Hepatocyte (in vitro differentiated cells): ENCODE results near the gene LCE2A. TPM values are rescaled to one million over a fixed set of nuclear protein-coding genes. Genes with fewer than 3 reads are reported as not detected.

Source experiments
- DNase-seq: peaks from one replicate; pipeline ENCODE4 v3.0.0-alpha.2; 2016; ENCODE audit warnings: low spot score
- H2AFZ ChIP-seq: fragments of 200-600 bp; sonication (generic); 2 replicates; pipeline ENCODE4 v1.6.0; 2016; ENCODE audit warnings: antibody characterized with exemption, mild to moderate bottlenecking
- H3K27ac ChIP-seq: fragments of 200-600 bp; sonication (generic); 2 replicates; pipeline ENCODE4 v1.5.1; 2016; ENCODE audit warnings: mild to moderate bottlenecking
- H3K27me3 ChIP-seq: fragments of 200-600 bp; sonication (generic); 2 replicates; pipeline ENCODE4 v1.6.1; 2016
- H3K36me3 ChIP-seq: fragments of 200-600 bp; sonication (generic); replicated peaks from 2 replicates; pipeline ENCODE4 v1.5.1; 2016; ENCODE audit warnings: low read depth; ENCODE audit not compliant: insufficient read depth
- H3K4me1 ChIP-seq: fragments of 200-600 bp; sonication (generic); 2 replicates; pipeline ENCODE4 v1.5.1; 2016; ENCODE audit warnings: mild to moderate bottlenecking, moderate library complexity; ENCODE audit not compliant: insufficient read depth
- H3K4me2 ChIP-seq: fragments of 200-600 bp; sonication (generic); 2 replicates; pipeline ENCODE4 v1.6.0; 2016
- H3K4me3 ChIP-seq: fragments of 200-600 bp; sonication (generic); 2 replicates; pipeline ENCODE4 v1.5.1; 2016; ENCODE audit warnings: mild to moderate bottlenecking
- H3K79me2 ChIP-seq: fragments of 200-600 bp; sonication (generic); 2 replicates; pipeline ENCODE4 v1.6.0; 2017; ENCODE audit warnings: mild to moderate bottlenecking
- H3K9me2 ChIP-seq: fragments of 200-600 bp; sonication (generic); replicated peaks from 2 replicates; pipeline ENCODE4 v1.6.0; 2017; ENCODE audit warnings: mild to moderate bottlenecking; ENCODE audit not compliant: insufficient read depth
- H3K9me3 ChIP-seq: fragments of 200-600 bp; sonication (generic); 2 replicates; pipeline ENCODE4 v1.5.1; 2016; ENCODE audit warnings: low read depth, mild to moderate bottlenecking
- H4K20me1 ChIP-seq: fragments of 200-600 bp; sonication (generic); 2 replicates; pipeline ENCODE4 v1.6.0; 2016; ENCODE audit warnings: mild to moderate bottlenecking; ENCODE audit not compliant: insufficient read depth, poor library complexity, severe bottlenecking
- CTCF ChIP-seq: fragments of 200-600 bp; sonication (generic); IDR thresholded peaks from 2 replicates; pipeline ENCODE4 v1.5.1; 2016; ENCODE audit warnings: antibody characterized with exemption, mild to moderate bottlenecking; ENCODE audit not compliant: poor library complexity
- EZH2 ChIP-seq: fragments of 200-600 bp; sonication (generic); IDR thresholded peaks from 2 replicates; pipeline ENCODE4 v1.6.1; 2016; ENCODE audit warnings: antibody characterized with exemption, mild to moderate bottlenecking, borderline replicate concordance
- EZH2phosphoT487 ChIP-seq: fragments of 200-600 bp; sonication (generic); IDR thresholded peaks from one replicate; pipeline ENCODE4 v1.6.1; 2018; ENCODE audit warnings: antibody characterized with exemption, mild to moderate bottlenecking, low read depth, moderate library complexity; ENCODE audit not compliant: unreplicated experiment, severe bottlenecking
- WGBS: methylation state at CpG from one replicate; pipeline ENCODE4 v1.1.6; 2016; ENCODE audit warnings: low lambda C conversion rate; ENCODE audit errors: missing lambda C conversion rate; 5-methylcytosine and 5-hydroxymethylcytosine counted together
- polyA plus RNA-seq: library from polyadenylated mRNA; unstranded; fragments of >200 nt; fragmentation: Nextera tagmentation; extraction: Ambion mirVana; gene quantifications from 2 replicates; pipeline ENCODE4 v1.2.1, GENCODE V29; 2016
- total RNA-seq: library from RNA; depleted of rRNA; stranded (reverse); fragments of >200 nt; gene quantifications from 2 replicates; pipeline ENCODE4 v1.2.3, GENCODE V29; 2014

LCE2A gene
- total and polyA plus RNA-seq, 2 experiments from 2014 or later: not detected

GRCh38 chr1:152707860-152708259 lies 9.7 kb downstream of the LCE2A start, which contains the start of gene LCE4A:
TSS of gene LCE4A (plus strand) at chr1:152708160. CDS start at chr1:152709076, 916 bp downstream.
- Histone ChIP-seq H3K36me3 (no peaks in the 10 kb centered on the region), H3K4me1 (no peaks in the 10 kb centered on the region), H3K27me3 (no peaks in the 10 kb centered on the region), H3K27ac (no peak within 1 kb of the TSS), H2AFZ (no peak within 1 kb of the TSS), H3K9me2 (no peaks in the 10 kb centered on the region), H3K4me2 (no peak within 1 kb of the TSS), H4K20me1 (no peaks in the 10 kb centered on the region), H3K9me3 (no peaks in the 10 kb centered on the region), H3K79me2 (no peaks in the 10 kb centered on the region), H3K4me3 (no peak within 1 kb of the TSS)
- WGBS: 48% methylated on average over 2 of the region's 2 CpGs
- TF ChIP-seq EZH2: no peak
- no peak for TF ChIP-seq CTCF
- no peak for TF ChIP-seq EZH2phosphoT487
- DNase-seq: no peak

GRCh38 chr1:152718238-152718637 lies 20.1 kb downstream of the LCE2A start:
- no peaks in the 10 kb centered on the region for H3K4me1 ChIP-seq
- H3K79me2 ChIP-seq: no peaks in the 10 kb centered on the region
- H2AFZ ChIP-seq: no peak overlapping the region
- DNase-seq: no peak
- H3K27ac ChIP-seq: no peak overlapping the region
- no peaks in the 10 kb centered on the region for H3K9me3 ChIP-seq
- no peaks in the 10 kb centered on the region for H3K9me2 ChIP-seq
- no peaks in the 10 kb centered on the region for H4K20me1 ChIP-seq
- no peak overlapping the region for H3K4me2 ChIP-seq
- no peaks in the 10 kb centered on the region for H3K36me3 ChIP-seq
- TF ChIP-seq EZH2phosphoT487 (no peak), EZH2 (no peak), CTCF (no peak)
- H3K27me3 ChIP-seq: no peaks in the 10 kb centered on the region
- no peak overlapping the region for H3K4me3 ChIP-seq

- no peaks in the 10 kb centered on the region for H4K20me1 ChIP-seq
- no peaks in the 10 kb centered on the region for H3K9me3 ChIP-seq
- no peaks in the 10 kb centered on the region for H3K4me1 ChIP-seq
- H3K27ac ChIP-seq: no peak overlapping the region
- no peaks in the 10 kb centered on the region for H3K9me2 ChIP-seq
- no peaks in the 10 kb centered on the region for H3K27me3 ChIP-seq
- no peaks in the 10 kb centered on the region for H3K36me3 ChIP-seq
- H3K4me3 ChIP-seq: no peak overlapping the region
- DNase-seq: no peak
- H3K4me2 ChIP-seq: no peak overlapping the region
- H3K79me2 ChIP-seq: no peaks in the 10 kb centered on the region
- H2AFZ ChIP-seq: no peak overlapping the region
- TF ChIP-seq EZH2phosphoT487 (no peak), EZH2 (no peak), CTCF (no peak)
Observed at GRCh38 chr1:152725261-152725660, 27.1 kb downstream of the LCE2A start.

GRCh38 chr1:152728986-152729385 lies 30.8 kb downstream of the LCE2A start:
- Histone ChIP-seq H3K27me3 (no peaks in the 10 kb centered on the region), H3K9me2 (no peaks in the 10 kb centered on the region), H3K4me1 (no peaks in the 10 kb centered on the region), H4K20me1 (no peaks in the 10 kb centered on the region), H3K27ac (no peak overlapping the region), H2AFZ (no peak overlapping the region), H3K79me2 (no peaks in the 10 kb centered on the region), H3K4me3 (no peak overlapping the region), H3K9me3 (no peaks in the 10 kb centered on the region), H3K4me2 (no peak overlapping the region), H3K36me3 (no peaks in the 10 kb centered on the region)
- TF ChIP-seq EZH2 (no peak), CTCF (no peak), EZH2phosphoT487 (no peak)
- DNase-seq: no peak
- 65% methylated on average over 1 of the region's 1 CpG for WGBS
